ENCODE measurements around the gene HIGD1B.
"Not testable (repeated sequence)": the region's sequence is repeated elsewhere in the genome, so short reads cannot be mapped to it uniquely, and the experiment has no call there.

HIGD1B gene

GRCh38 chr17:44847586-44847985, at the start of gene HIGD1B:
HIGD1B (plus strand) TSS chr17:44847883; CDS start chr17:44848153, 270 bp downstream.
- no peak for DNase-seq

GRCh38 chr17:44798356-44798755, 49.3 kb upstream of the HIGD1B start:
- DNase-seq, result no peak

DNA sequence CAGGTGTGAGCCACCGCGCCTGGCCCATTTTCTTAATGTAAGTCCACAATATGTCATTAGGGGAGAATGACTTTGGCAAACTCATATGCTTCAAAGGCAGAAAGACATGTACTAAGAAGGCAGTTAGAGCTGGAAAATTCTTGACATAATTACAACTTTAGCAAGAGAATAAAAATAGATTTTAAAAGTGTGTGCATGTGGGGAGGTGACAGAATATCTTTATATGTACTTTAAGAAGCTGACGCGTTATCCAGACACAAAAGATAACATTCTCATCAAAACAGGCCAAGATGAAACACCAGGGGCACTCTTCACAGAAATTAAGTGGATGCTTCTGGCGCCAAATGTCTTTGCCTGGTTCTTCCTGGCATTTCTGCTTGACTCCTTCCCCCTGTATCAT, 45.8 kb upstream of the HIGD1B start:
- DNase-seq, result no peak

GRCh38 chr17:44804302-44805089, 43.2 kb upstream of the HIGD1B start:
- no peak for DNase-seq

- DNase-seq, result no peak
These were observed 40.4 kb upstream of the HIGD1B start for GRCh38 chr17:44807093-44807816.

DNA sequence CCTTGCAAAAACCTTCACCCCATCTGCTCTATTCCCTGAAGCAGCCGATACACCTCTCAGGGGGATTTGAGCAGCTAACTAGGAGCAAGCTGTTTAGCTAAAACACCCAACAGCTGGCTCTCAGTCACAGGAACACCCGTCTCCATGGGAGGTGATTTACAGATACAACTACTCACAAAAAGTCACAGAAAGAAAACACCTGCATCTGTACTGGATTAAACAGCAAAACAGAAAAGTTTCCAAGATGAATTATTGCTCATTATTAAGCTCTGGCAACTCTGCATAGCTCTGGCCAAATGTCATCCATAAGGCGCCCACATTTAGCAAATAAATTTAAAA, 39.9 kb upstream of the HIGD1B start:
- no peak for DNase-seq

DNA sequence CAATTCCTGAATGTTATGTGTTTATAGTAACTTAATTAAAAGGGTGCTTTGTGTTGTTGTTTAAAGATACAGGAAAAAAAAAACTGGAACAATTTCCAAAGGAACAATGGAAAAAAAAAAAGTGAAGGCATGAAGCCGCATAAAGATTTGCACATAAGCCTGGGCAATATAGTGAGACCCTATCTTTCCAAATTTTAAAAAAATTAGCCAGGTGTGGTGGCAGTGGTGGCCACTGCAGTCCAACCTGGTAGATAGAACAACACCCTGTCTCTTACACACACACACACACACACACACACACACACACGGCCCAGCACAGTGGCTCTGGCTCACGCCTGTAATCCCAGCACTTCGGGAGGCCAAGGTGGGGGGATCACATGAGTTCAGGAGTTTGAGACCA, 39.5 kb upstream of the HIGD1B start:
- DNase-seq, result no peak

GRCh38 chr17:44808656-44809388, 38.9 kb upstream of the HIGD1B start:
- not testable (repeated sequence) for DNase-seq

- DNase-seq, result no peak
These were observed 35.4 kb upstream of the HIGD1B start for GRCh38 chr17:44812263-44812662.

GRCh38 chr17:44818508-44818907, 29.2 kb upstream of the HIGD1B start:
- DNase-seq, result not testable (repeated sequence)

- DNase-seq, result no peak
These were observed 27.0 kb upstream of the HIGD1B start for GRCh38 chr17:44820631-44821212.

DNA sequence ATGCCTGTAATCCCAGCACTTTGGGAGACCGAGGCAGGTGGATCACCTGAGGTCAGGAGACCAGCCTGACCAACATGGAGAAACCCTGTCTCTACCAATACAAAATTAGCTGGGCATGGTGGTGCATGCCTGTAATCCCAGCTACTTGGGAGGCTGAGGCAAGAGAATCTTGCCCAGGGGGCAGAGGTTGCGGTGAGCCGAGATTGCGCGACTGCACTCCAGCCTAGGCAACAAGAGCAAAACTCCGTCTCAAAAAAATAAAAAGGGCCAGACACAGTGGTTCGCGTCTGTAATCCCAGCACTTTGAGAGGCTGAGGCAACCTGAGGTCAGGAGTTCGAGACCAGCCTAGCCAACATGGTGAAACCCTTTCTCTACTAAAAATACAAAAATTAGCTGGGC, 22.4 kb upstream of the HIGD1B start:
- DNase-seq, result not testable (repeated sequence)

DNA sequence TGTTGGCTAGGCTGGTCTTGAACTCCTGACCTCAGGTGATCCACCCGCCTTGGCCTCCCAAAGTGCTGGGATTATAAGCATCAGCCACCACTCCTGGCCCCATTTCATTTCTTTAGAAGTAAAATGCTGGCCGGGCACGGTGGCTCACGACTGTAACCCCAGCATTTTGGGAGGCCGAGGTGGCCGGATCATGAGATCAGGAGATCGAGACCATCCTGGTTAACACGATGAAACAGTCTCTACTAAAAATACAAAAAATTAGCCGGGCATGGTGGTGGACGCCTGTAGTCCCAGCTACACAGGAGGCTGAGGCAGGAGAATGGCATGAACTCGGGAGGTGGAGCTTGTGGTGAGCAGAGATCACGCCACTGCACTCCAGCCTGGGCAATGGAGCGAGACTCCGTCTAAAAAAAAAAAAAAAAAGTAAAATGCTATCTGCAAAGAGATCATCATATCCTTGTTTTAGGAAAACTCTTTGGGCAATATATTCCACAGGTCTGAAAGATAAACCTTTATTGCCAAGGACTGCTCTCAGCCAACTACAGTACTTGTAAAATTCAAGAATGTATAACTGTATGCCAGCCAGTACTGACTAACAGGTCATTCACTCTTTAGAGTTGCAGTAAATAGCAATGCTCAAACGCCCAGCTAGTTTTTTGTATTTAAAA, 21.4 kb upstream of the HIGD1B start:
- DNase-seq, result no peak

GRCh38 chr17:44827863-44828262, 19.8 kb upstream of the HIGD1B start:
- no peak for DNase-seq

- DNase-seq, result no peak
These were observed 18.7 kb upstream of the HIGD1B start for GRCh38 chr17:44828919-44829522.

GRCh38 chr17:44829523-44830358, 17.9 kb upstream of the HIGD1B start, which contains the start of gene GJC1:
GJC1 (minus strand) TSS chr17:44830287; CDS start chr17:44805817, 24,470 bp downstream.
- no peak for DNase-seq

DNA sequence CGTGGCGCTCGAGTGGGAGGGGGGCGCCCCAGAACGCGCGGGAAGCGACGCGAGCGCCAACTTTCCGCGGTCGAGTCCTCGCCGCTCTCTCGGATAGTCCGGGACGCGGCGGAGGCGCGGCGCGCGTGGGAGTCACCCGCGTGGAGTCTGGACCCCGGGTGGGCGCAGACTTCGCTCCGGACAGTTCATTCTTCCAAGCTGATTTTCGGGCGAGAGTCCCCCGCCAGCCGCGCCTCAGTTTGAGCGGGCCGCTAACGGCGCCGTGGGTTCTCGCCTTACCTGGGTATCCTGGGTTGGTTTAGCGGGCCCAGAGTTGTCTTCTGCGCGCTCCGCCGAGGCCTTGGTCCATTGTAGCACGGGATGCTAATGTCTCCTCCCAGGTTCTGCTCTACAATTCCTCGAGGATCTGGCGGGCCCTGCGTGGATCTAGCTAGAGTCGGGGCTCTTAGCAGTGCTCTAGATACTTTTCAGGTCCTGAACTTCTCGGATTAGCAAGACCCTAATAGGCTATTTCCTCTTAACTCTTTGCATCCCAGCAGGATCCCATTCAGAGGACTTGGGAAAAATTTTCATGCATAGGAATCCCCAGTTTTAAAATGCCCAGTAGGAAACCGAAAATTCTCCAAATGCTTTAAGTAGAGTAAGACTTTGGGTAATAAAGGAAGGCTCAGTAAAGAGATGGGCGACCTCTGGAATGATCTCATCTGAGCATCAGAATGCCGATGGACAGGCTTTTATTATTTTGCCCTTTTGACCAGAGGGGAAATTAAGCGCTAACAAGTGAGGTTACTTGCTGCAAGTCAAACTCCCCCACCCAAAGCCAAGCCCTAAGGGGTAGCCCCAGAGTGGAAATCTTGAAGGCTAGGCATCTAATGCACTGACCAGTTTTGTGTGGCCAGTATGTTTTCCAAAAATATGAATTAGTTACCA, 17.1 kb upstream of the HIGD1B start:
- DNase-seq, result no peak

DNA sequence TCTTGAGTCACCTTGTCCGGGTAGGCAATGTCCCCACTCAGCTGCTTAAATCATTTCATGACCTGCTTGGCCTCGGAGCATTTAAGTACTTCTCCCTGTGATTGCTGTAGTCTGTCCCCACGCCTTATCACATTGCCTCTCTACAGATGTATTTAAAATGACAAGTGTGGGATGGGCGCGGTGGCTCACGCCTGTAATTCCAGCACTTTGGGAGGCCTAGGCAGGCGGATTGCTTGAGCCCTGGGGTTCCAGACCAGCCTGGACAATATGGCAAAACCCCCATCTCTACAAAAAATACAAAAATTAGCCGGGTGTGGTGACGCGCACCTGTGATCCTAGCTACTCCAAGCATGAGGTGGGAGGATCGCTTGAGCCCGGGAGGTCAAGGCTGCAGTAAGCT, 16.3 kb upstream of the HIGD1B start:
- no peak for DNase-seq

DNA sequence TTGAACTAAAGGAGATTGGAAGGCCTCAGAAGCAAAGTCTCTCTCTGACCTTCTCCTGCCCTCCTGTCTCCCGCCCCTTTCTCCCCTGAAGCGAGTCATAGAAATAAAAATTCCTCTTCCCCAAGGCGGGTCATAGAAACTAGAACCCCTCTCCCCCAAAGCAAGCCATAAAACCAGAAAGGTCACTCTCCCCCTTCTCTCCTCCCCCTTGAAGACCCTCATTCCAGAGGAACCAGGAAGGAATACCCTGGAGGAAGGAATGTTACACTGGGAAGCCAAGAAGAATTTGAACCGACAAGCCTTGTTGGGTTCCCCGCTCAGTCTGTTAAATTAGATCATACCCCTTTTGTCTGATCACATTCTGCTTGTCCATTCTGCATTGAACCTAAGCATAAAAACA, 14.9 kb upstream of the HIGD1B start:
- no peak for DNase-seq

DNA sequence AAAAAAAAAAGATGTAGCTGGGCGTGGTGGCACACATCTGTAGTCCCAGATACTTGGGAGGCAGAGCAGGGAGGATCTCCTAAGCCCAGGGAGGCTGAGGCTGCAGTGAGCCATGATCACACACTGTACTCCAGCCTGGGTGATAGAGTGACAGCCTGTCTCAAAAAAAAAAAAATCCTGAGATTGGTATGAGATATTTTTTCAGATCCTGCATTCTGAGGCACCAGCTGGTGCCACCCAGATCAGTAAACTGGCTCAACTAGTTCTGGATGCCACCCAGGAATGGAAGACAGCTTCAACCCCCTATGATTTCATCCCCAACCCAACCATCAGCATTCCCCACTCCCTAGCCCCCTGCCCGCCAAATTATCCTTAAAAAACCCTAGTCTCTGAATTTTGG, 10.5 kb upstream of the HIGD1B start:
- no peak for DNase-seq

Measured in MV-4-11 (cell line).